Stomach (tissue), 9 donors: ENCODE measurements around the gene KRT81. TPM values are rescaled to one million over a fixed set of nuclear protein-coding genes. Genes with fewer than 3 reads are reported as not detected.

ENCODE experiments used
- DNase-seq, 2 donors: peaks; one replicate each; pipeline versions ENCODE4 v3.0.0 to v3.0.0-alpha.2; 2013 to 2019
- H3K27ac ChIP-seq, 5 donors: fragments of 200-600 bp in 4 of 5; sonication (generic) in 4 of 5; one replicate each; pipeline ENCODE4 v1.5.1; 2013 to 2019; ENCODE audit warnings: mild to moderate bottlenecking in 1 of 5, moderate library complexity in 1 of 5
- H3K27me3 ChIP-seq, 3 donors: fragments of 200-600 bp; sonication (generic); one replicate each; pipeline ENCODE4 v1.5.1; 2017 to 2019; ENCODE audit warnings: mixed run types in 1 of 3
- H3K36me3 ChIP-seq, 4 donors: fragments of 200-600 bp; sonication (generic); 1 replicate in 3 of 4; 2 replicates in 1 of 4; pipeline ENCODE4 v1.5.1; 2016 to 2019
- H3K4me1 ChIP-seq, 4 donors: fragments of 200-600 bp; sonication (generic); one replicate each; pipeline ENCODE4 v1.5.1; 2016 to 2019
- H3K4me3 ChIP-seq, 4 donors: fragments of 200-600 bp; sonication (generic) in 3 of 4; one replicate each; pipeline ENCODE4 v1.5.1; 2016 to 2019; ENCODE audit warnings: mild to moderate bottlenecking in 1 of 4
- H3K9me3 ChIP-seq, 4 donors: fragments of 200-600 bp; sonication (generic); one replicate each; pipeline ENCODE4 v1.5.1; 2016 to 2019
- EP300 ChIP-seq: sonication (generic); formaldehyde crosslinking; IDR thresholded peaks from one replicate; pipeline ENCODE4 v1.6.1; 2017; ENCODE audit warnings: antibody characterized with exemption
- POLR2A ChIP-seq, 4 donors: fragments of 450-650 bp; IDR thresholded peaks; one replicate each; pipeline ENCODE4 v1.6.1; 2016; ENCODE audit warnings: antibody characterized with exemption in 4 of 4, control low read depth in 2 of 4, mild to moderate bottlenecking in 1 of 4, moderate library complexity in 1 of 4
- POLR2AphosphoS5 ChIP-seq, 3 donors: sonication (generic); formaldehyde crosslinking; IDR thresholded peaks; one replicate each; pipeline ENCODE4 v1.6.1; 2016; ENCODE audit warnings: antibody characterized with exemption in 3 of 3
- WGBS, 5 donors: extraction: QIAGEN DNeasy Blood & Tissue Kit in 3 of 5; methylation state at CpG; one replicate each; pipeline versions ENCODE4 v1.1.5 to v1.1.7; 2013 to 2018; 5-methylcytosine and 5-hydroxymethylcytosine counted together
- intact Hi-C: fragments of 100-400 bp; cut with DNase I; formaldehyde crosslinking; loops from one replicate; pipeline ENCODE4 v1.15.1; 2023; ENCODE audit warnings: low total_unique reads
- polyA plus RNA-seq, 3 donors: library from polyadenylated mRNA; stranded (reverse); fragments of 200-250 nt; gene quantifications; one replicate each; pipeline ENCODE4 v1.2.3, GENCODE V29; 2013
- total RNA-seq, 5 donors: library from RNA; depleted of rRNA; stranded (reverse); fragments of >200 nt; gene quantifications; one replicate each; pipeline versions ENCODE4 v1.1.0 to v1.2.3, GENCODE V29; 2014 to 2016
- TF ChIP-seq, protein P1 (sequence below), 7 experiments: fragments of 450-650 bp in 4 of 7; fragments of 200-600 bp in 3 of 7; sonication (generic) in 3 of 7; IDR thresholded peaks; one replicate each; pipeline ENCODE4 v1.5.1; 2016 to 2019; ENCODE audit warnings: antibody characterized with exemption in 7 of 7, control low read depth in 2 of 7, mild to moderate bottlenecking in 1 of 7
- donor health status: healthy with polysubstance abuse.
- donor health status: Bipolar disorder and iron deficiency.
- donor health status: healthy.

The KRT81 gene
- total and polyA plus RNA-seq, 8 donors: 0.15 TPM; not detected in 7

DNA sequence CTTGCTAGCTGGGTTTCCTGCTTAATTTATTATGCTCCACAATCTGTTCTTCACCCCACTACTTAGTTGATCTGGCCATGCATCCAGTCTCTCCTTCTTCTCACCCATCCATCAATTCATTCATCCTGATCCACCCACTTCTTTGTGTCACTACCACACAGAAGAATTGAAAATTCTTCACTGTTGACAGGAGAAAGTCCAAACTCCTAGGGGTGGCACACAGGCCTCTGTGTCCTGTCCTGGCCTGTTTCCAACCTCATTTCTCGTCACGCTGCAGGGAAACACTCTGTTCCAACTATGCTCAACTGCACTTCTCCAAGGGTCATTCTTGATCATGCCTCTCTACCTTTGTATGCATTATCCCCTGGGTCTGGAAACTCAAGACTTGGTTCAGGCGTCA lies 40.5 kb upstream of the KRT81 start:
- Histone ChIP-seq H3K4me3 (no peak overlapping the region), H3K27me3 (peaks cover 0 to 5% (median 0%) of the 10 kb centered on the region in 3 donors), H3K4me1 (peaks cover 0 to 10% (median 4%) of the 10 kb centered on the region in 4 donors), H3K27ac (no peak overlapping the region), H3K9me3 (peaks cover 0 to 13% (median 8%) of the 10 kb centered on the region in 4 donors), H3K36me3 (no peaks in the 10 kb centered on the region)
- no peak for DNase-seq
- intact Hi-C loops: no loop called here
- WGBS, 5 donors: 74 to 92% (median 78%) methylated on average over 3 of the region's 3 CpGs
- TF ChIP-seq POLR2AphosphoS5 (IDR thresholded peaks at IDR 0.05) (no peak), EP300 (no peak), POLR2A (IDR thresholded peaks at IDR 0.05) (no peak)
- TF ChIP-seq, protein P1, sequence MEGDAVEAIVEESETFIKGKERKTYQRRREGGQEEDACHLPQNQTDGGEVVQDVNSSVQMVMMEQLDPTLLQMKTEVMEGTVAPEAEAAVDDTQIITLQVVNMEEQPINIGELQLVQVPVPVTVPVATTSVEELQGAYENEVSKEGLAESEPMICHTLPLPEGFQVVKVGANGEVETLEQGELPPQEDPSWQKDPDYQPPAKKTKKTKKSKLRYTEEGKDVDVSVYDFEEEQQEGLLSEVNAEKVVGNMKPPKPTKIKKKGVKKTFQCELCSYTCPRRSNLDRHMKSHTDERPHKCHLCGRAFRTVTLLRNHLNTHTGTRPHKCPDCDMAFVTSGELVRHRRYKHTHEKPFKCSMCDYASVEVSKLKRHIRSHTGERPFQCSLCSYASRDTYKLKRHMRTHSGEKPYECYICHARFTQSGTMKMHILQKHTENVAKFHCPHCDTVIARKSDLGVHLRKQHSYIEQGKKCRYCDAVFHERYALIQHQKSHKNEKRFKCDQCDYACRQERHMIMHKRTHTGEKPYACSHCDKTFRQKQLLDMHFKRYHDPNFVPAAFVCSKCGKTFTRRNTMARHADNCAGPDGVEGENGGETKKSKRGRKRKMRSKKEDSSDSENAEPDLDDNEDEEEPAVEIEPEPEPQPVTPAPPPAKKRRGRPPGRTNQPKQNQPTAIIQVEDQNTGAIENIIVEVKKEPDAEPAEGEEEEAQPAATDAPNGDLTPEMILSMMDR (IDR thresholded peaks at IDR 0.05): no peak

- peaks cover 0 to 5% (median 4%) of the 10 kb centered on the region in 4 donors for H3K9me3 ChIP-seq
- DNase-seq: no peak
- no peak overlapping the region for H3K27ac ChIP-seq
- intact Hi-C loops: no loop called here
- 34 to 80% (median 69%) methylated on average over 1 of the region's 1 CpG for WGBS, 5 donors
- no peaks in the 10 kb centered on the region for H3K36me3 ChIP-seq
- peaks cover 0 to 10% (median 4%) of the 10 kb centered on the region in 4 donors for H3K4me1 ChIP-seq
- TF ChIP-seq, protein P1 (IDR thresholded peaks at IDR 0.05): no peak
- no peak for TF ChIP-seq POLR2AphosphoS5 (IDR thresholded peaks at IDR 0.05)
- no peak for TF ChIP-seq EP300
- no peak for TF ChIP-seq POLR2A (IDR thresholded peaks at IDR 0.05)
- peaks cover 0 to 5% (median 0%) of the 10 kb centered on the region in 3 donors for H3K27me3 ChIP-seq
- H3K4me3 ChIP-seq: no peak overlapping the region
These were observed 39.7 kb upstream of the KRT81 start for GRCh38 chr12:52331039-52331438.

DNA sequence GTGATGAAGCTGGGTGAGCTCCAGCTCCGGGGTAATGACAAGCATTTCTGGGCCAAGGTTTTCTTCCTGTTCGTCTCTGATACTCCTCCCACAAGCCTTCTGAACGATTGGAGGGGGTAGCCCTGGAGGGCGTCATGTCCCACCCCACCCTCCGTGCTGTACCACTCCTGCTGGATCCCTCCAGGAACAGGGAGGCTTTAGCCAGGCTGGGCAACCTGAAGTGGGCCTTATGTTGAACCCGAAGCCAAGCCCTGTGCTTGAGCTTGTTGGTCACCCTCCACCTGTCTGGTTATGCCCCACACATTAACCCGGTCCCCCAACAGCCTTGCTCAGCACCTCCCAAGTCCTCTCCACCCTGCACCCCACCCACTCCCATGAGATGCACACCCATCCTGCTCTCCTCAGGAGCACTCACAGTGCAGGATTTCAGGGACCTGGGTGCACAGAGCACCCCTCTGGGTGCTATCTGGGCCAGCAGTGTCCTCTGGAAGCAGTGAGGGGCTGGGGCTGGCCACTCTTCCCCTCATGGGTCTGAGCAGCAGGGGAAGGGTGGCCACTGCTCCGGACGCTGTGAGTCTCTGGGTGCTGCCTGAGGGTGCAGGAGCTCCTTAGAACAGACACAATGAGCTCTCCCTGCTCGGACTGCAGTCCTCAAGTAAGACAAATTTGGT lies 36.6 kb upstream of the KRT81 start:
- no peak overlapping the region for H3K27ac ChIP-seq
- 57 to 67% (median 63%) methylated on average over 10 of the region's 10 CpGs for WGBS, 5 donors
- peaks cover 0 to 5% (median 0%) of the 10 kb centered on the region in 3 donors for H3K27me3 ChIP-seq

DNA sequence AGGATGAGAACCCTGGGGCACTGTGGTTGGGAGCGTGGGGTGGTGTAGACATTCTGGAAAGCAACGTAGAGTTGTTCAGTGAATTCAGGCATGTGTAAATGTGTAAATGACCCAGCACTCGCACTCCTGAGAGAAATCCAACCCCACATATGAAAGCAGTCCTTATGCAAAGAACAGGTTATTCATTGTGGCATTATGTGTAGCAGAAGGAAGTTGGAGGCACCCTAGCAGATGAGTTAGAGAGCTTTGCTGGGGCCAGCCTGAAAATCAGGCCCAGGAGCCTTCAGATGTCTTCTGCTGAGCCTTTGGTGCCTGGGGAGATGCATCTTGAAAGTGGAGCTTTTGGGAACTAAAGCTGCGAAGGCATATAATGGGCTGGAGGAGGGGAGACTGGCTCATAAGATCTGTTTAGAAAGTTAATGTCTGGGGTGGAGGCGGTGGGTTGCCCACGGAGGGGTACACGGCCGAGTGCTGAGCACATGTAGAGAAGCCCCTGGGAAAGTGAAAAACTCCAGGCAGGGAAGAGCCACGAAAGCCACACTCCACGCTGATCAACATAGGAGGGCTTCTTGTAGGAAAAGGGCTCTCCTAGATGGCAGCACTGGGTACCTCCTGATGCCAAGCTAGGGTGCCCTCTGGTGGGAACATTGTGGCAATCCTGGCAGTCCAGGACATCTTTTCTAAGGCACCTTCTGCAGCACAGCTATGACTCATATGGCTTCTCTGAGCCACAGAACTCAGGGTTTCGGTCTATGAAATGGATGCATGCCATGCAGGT lies 35.9 kb upstream of the KRT81 start:
- intact Hi-C loops: loop anchor here (5.0 kb wide), 1 partner anchor 170 kb away; no protein-coding TSS in a partner anchor
- peak; percentile 88 to 93 for DNase-seq
- TF ChIP-seq POLR2A (IDR thresholded peaks at IDR 0.05) (no peak), POLR2AphosphoS5 (IDR thresholded peaks at IDR 0.05) (peak in 1 of 3 donors; percentile 67), EP300 (no peak)
- TF ChIP-seq, protein P1 (IDR thresholded peaks at IDR 0.05): peak in 5 of 7 experiments; percentile 51 to 89 (median 75)
- Histone ChIP-seq H3K36me3 (no peaks in the 10 kb centered on the region), H3K9me3 (no peaks in the 10 kb centered on the region), H3K4me1 (peaks cover 0 to 10% (median 4%) of the 10 kb centered on the region in 4 donors), H3K4me3 (no peak overlapping the region), H3K27me3 (peaks cover 0 to 12% (median 0%) of the 10 kb centered on the region in 3 donors), H3K27ac (no peak overlapping the region)
- WGBS, 5 donors: 30 to 40% (median 37%) methylated on average over 11 of the region's 11 CpGs

More for the DNA sequence above, 36.6 kb upstream of the KRT81 start:
- TF ChIP-seq POLR2A (IDR thresholded peaks at IDR 0.05) (no peak), POLR2AphosphoS5 (IDR thresholded peaks at IDR 0.05) (no peak), EP300 (no peak)
- TF ChIP-seq, protein P1 (IDR thresholded peaks at IDR 0.05): no peak
- Histone ChIP-seq H3K4me1 (peaks cover 0 to 10% (median 4%) of the 10 kb centered on the region in 4 donors), H3K4me3 (no peak overlapping the region), H3K36me3 (no peaks in the 10 kb centered on the region), H3K9me3 (no peaks in the 10 kb centered on the region)
- intact Hi-C loops: loop anchor here (5.0 kb wide), 1 partner anchor 171 kb away; no protein-coding TSS in a partner anchor
- no peak for DNase-seq
